K562 (cell line): Measurements from ENCODE around the gene JPH4. TPM values are rescaled to one million over a fixed set of nuclear protein-coding genes. Genes with fewer than 3 reads are reported as not detected.

Experiments
- ATAC-seq: fragments of 200-7000 bp; cut with Tn5 transposase; 3 replicates; pipeline ENCODE4 v1.9.1; 2020; ENCODE audit warnings: moderate library complexity
- BruUV-seq: library from RNA; stranded (reverse); fragments of 400-500 nt; replicated peaks from 2 replicates; lab custom pipeline; 2021; lab: Mats Ljungman, UMichigan
- CTCF ChIA-PET: fragments of 300-600 bp; formaldehyde crosslinking; extraction: SDS; loops from one replicate; lab custom pipeline; 2021; ENCODE audit warnings: low intra/inter-chr PET ratio; lab: Yijun Ruan, JAX
- POLR2A ChIA-PET: fragments of 300-600, 350-650 bp; sonication (Branson Sonifier 250); formaldehyde crosslinking; extraction: SDS; loops from one replicate; lab custom pipeline; 2021; ENCODE audit warnings: antibody characterized with exemption, inconsistent platforms; lab: Yijun Ruan, JAX
- DNase-seq, 4 experiments: peaks; one replicate each; pipeline versions ENCODE4 v3.0.0 to v3.0.0-alpha.2; 2011 to 2018; ENCODE audit warnings: low spot score in 3 of 4, mixed read lengths in 3 of 4; ENCODE audit errors: extremely low read depth in 1 of 4
- FAIRE-seq: peaks from 2 replicates; lab custom pipeline; 2011; peaks lifted over from hg19 to GRCh38; lab: Jason Lieb, UNC
- H2AFZ ChIP-seq: 2 replicates; pipeline ENCODE4 v1.6.0; 2011; ENCODE audit warnings: low read depth, low read length, control low read depth, inconsistent platforms
- H3K27ac ChIP-seq: fragments of 200-600 bp; 3 replicates; pipeline ENCODE4 v1.8.0; 2011; ENCODE audit warnings: low read depth, mild to moderate bottlenecking, control low read depth, inconsistent platforms, low read length, moderate library complexity, mixed read lengths; ENCODE audit errors: extremely low read depth
- H3K27me3 ChIP-seq, 2 experiments: fragments of 300-600 bp in 1 of 2; 2 replicates in 1 of 2; 3 replicates in 1 of 2; pipeline versions ENCODE4 v1.6.0 to v1.8.0; 2011; ENCODE audit warnings: inconsistent platforms in 2 of 2, low read length in 2 of 2, mild to moderate bottlenecking in 1 of 2, mixed read lengths in 1 of 2, moderate library complexity in 1 of 2; ENCODE audit not compliant: control insufficient read depth in 2 of 2, insufficient read depth in 2 of 2
- H3K36me3 ChIP-seq: fragments of 300-600 bp; 3 replicates; pipeline ENCODE4 v1.8.0; 2011; ENCODE audit warnings: mild to moderate bottlenecking, low read length, inconsistent platforms; ENCODE audit not compliant: control insufficient read depth, insufficient read depth
- H3K4me1 ChIP-seq, 2 experiments: fragments of 200-600 bp in 1 of 2; replicated peaks in 1 of 2; 2 replicates in 1 of 2; 3 replicates in 1 of 2; pipeline versions ENCODE4 v1.5.1 to v1.8.0; 2011; ENCODE audit warnings: inconsistent platforms in 2 of 2, low read length in 2 of 2, mild to moderate bottlenecking in 1 of 2, mixed read lengths in 1 of 2, moderate library complexity in 1 of 2; ENCODE audit not compliant: control insufficient read depth in 2 of 2, insufficient read depth in 2 of 2
- H3K4me2 ChIP-seq: 2 replicates; pipeline ENCODE4 v1.6.1; 2011; ENCODE audit warnings: low read length, control low read depth, inconsistent platforms, mixed read lengths; ENCODE audit not compliant: insufficient read depth
- H3K4me3 ChIP-seq: fragments of 200-600 bp; sonication (generic), shearing (Covaris generic); 2 replicates; pipeline ENCODE4 v1.5.1; 2016; ENCODE audit warnings: control low read depth, inconsistent platforms
- H3K79me2 ChIP-seq: fragments of 200-600 bp; 3 replicates; pipeline ENCODE4 v1.8.0; 2011; ENCODE audit warnings: low read length, inconsistent platforms; ENCODE audit not compliant: control insufficient read depth, insufficient read depth
- H3K9ac ChIP-seq, 2 experiments: 2 replicates each; pipeline versions ENCODE4 v1.6.0 to v1.6.1; 2011; ENCODE audit warnings: low read depth in 2 of 2, low read length in 2 of 2, control low read depth in 1 of 2, inconsistent platforms in 1 of 2, mild to moderate bottlenecking in 1 of 2, mixed read lengths in 1 of 2; ENCODE audit not compliant: insufficient read depth in 1 of 2
- H3K9me1 ChIP-seq: one replicate; pipeline ENCODE4 v1.6.0; 2011; ENCODE audit warnings: inconsistent platforms, mild to moderate bottlenecking, low read length, moderate library complexity; ENCODE audit not compliant: control insufficient read depth, insufficient read depth
- H3K9me3 ChIP-seq: replicated peaks from 2 replicates; pipeline ENCODE4 v1.5.1; 2011; ENCODE audit warnings: low read depth, low read length, inconsistent platforms; ENCODE audit not compliant: control insufficient read depth, insufficient read depth
- H4K20me1 ChIP-seq: replicated peaks from 2 replicates; pipeline ENCODE4 v1.6.1; 2011; ENCODE audit warnings: low read length, inconsistent platforms, mixed read lengths; ENCODE audit not compliant: control insufficient read depth, insufficient read depth
- CEBPG ChIP-seq, 3 experiments: fragments of 200-800 bp in 1 of 3; sonication (Bioruptor generic) in 1 of 3; sonication (generic) in 1 of 3; formaldehyde crosslinking in 1 of 3; IDR thresholded peaks in 2 of 3; conservative IDR thresholded peaks in 1 of 3; 2 replicates each; pipeline versions ENCODE4 v1.6.1 to v1.8.0; 2016 to 2022; ENCODE audit warnings: missing compliant biosample characterization in 2 of 3, missing genetic modification characterization in 2 of 3, mild to moderate bottlenecking in 1 of 3, missing genetic modification reagents in 1 of 3
- ILK ChIP-seq: fragments of 450-650 bp; IDR thresholded peaks from 2 replicates; pipeline ENCODE4 v1.6.1; 2016; ENCODE audit warnings: missing genetic modification characterization, low read depth, mild to moderate bottlenecking, missing compliant biosample characterization, moderate library complexity, borderline replicate concordance
- PCBP1 ChIP-seq: fragments of 200-400 bp; formaldehyde crosslinking; IDR thresholded peaks from 2 replicates; pipeline ENCODE4 v1.6.1; 2018; ENCODE audit warnings: mild to moderate bottlenecking, low read depth, low read length; ENCODE audit not compliant: poor library complexity, severe bottlenecking
- PHTF2 ChIP-seq: fragments of 250-450 bp; sonication (Bioruptor Pico); IDR thresholded peaks from 2 replicates; pipeline ENCODE4 v1.5.0; 2021; ENCODE audit warnings: mild to moderate bottlenecking
- U2AF2 ChIP-seq: fragments of 200-400 bp; formaldehyde crosslinking; optimal IDR thresholded peaks from 2 replicates; pipeline ENCODE3; 2017; ENCODE audit warnings: low read depth, mild to moderate bottlenecking, low read length
- ZNF561 ChIP-seq: fragments of 450-650 bp; formaldehyde crosslinking; conservative IDR thresholded peaks from 2 replicates; pipeline ENCODE4 v1.4.0; 2020; ENCODE audit warnings: mild to moderate bottlenecking, moderate library complexity
- WGBS: fragments of 100-300 bp; shearing (Covaris generic); methylation state at CpG from one replicate; pipeline ENCODE4 v1.1.6; 2016; ENCODE audit warnings: low coverage, mixed read lengths; ENCODE audit not compliant: insufficient coverage; ENCODE audit errors: missing lambda C conversion rate; 5-methylcytosine and 5-hydroxymethylcytosine counted together
- in situ Hi-C: fragments of 300-500 bp; cut with MboI; formaldehyde crosslinking; loops from 4 replicates; pipeline ENCODE4 v1.15.0; 2018; ENCODE audit warnings: inconsistent platforms, mixed read lengths
- intact Hi-C: fragments of 100-400 bp; cut with micrococcal nuclease; formaldehyde crosslinking; loops from 2 replicates; pipeline ENCODE4 v1.14.2; 2022
- polyA plus RNA-seq, 8 experiments: library from polyadenylated mRNA; depleted of rRNA in 4 of 8; stranded (reverse) in 5 of 8; unstranded in 3 of 8; fragments of >200 nt; fragmentation: Nextera tagmentation in 2 of 8; fragmentation: Illumina TruSeq in 1 of 8; extraction: Ambion mirVana in 2 of 8; extraction: Trizol in 1 of 8; gene quantifications; 2 replicates each; pipeline versions ENCODE4 v1.2.1 to v1.2.3, GENCODE V29; 2011 to 2014; ENCODE audit warnings: inconsistent platforms in 1 of 8, missing spikeins in 1 of 8
- total RNA-seq, 7 experiments: library from RNA; depleted of rRNA in 6 of 7; stranded (reverse); fragments of >200 nt in 6 of 7; fragmentation: Illumina TruSeq in 2 of 7; extraction: Trizol in 2 of 7; gene quantifications; 2 replicates each; pipeline versions ENCODE4 v1.2.1 to v1.2.3, GENCODE V29; 2011 to 2021; ENCODE audit warnings: low replicate concordance in 1 of 7
- TF ChIP-seq, protein P1 (sequence below): sonication (generic); formaldehyde crosslinking; IDR thresholded peaks from 2 replicates; pipeline ENCODE4 v1.8.0; 2022; ENCODE audit warnings: mild to moderate bottlenecking, missing genetic modification reagents
- TF ChIP-seq, protein P2 (sequence below): fragments of 450-650 bp; formaldehyde crosslinking; IDR thresholded peaks from 2 replicates; pipeline ENCODE4 v1.4.0; 2020; ENCODE audit warnings: mild to moderate bottlenecking, mixed read lengths
- TF ChIP-seq, protein P3 (sequence below), 2 experiments: fragments of 450-650 bp; IDR thresholded peaks; 2 replicates each; pipeline ENCODE4 v1.6.1; 2016

Gene JPH4
- total and polyA plus RNA-seq, 9 of the 15 experiments (the other 6 are each of a cell fraction or from before 2014, with no cell fraction given), result 0.04 to 0.13 (median 0.06) TPM; not detected in 5

- H3K27ac ChIP-seq, result no peak overlapping the region
- 27% methylated on average over 4 of the region's 4 CpGs for WGBS
- ChIA-PET CTCF (no interaction called here), POLR2A (interaction anchor here (0.6 to 0.8 kb wide), 4 partner anchors 10 to 574 kb away, joined by 3 to 6 read pairs (median 3); no protein-coding TSS in a partner anchor)
- H3K79me2 ChIP-seq, result no peaks in the 10 kb centered on the region
- no peaks in the 10 kb centered on the region for H3K27me3 ChIP-seq
- no peak for DNase-seq
- no peak for FAIRE-seq
- BruUV-seq, result no TSS peak
- no peaks in the 10 kb centered on the region; the same call in 1 of the 2 replicates for H3K9me3 ChIP-seq
- H3K4me1 ChIP-seq, result peaks cover 12 to 32% of the 10 kb centered on the region in 2 experiments; a peak in 4 of 5 replicates
- no peak overlapping the region for H3K4me3 ChIP-seq
- no peak overlapping the region for H2AFZ ChIP-seq
- H3K36me3 ChIP-seq, result no peaks in the 10 kb centered on the region
- H4K20me1 ChIP-seq, result no peaks in the 10 kb centered on the region
- intact Hi-C loops, result no loop called here
- no peak for TF ChIP-seq ILK (tag)
- TF ChIP-seq, all 486 proteins: peak for 0
- Histone ChIP-seq H3K4me2 (no peak overlapping the region; the same call in 1 of the 2 replicates), H3K9ac (no peak overlapping the region), H3K9me1 (no peaks in the 10 kb centered on the region)
- ATAC-seq, result no peak
- in situ Hi-C loops, result no loop called here
Observed at GRCh38 chr14:23572524-23572828, 6.1 kb downstream of the JPH4 start.

DNA sequence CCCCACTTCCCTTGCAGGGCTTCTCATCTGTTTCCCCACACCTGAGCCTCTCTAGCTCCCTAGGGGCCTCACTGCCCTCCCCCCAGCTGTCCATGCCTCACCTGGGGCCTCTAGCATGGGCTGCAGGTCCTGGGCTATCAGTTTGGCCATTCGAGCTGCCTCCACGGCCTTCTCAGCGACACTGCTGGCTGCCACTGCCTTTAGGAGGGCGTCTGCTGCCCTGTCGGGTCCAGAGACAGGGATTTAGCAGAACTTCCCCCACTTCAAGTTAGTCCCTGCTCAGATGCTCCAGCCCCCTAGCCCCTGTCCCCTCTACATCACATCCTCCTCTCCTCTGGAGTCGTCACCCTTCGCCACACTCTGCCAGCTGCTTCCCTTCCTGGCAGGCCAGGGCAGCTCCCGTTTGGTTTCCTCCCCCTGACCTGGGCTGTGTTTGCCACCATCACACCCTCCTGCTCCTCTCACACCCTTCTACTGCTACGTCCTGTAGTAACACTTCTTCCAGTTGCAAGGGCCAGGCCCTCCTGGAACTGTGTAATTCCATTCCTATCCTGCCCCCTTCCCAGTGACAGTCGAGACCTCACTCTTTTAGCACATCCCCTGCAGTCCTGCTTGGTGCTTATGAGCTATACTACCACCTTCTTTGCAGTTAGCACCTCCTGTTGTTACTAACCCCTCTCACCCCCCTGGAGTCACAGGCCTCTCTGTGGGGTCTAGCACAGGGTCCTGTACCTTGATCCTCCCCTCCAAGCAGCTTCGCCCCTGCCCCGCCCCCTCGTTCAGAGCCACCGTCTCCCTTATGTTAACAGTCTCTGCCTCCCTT lies 6.7 kb downstream of the JPH4 start:
- ChIA-PET CTCF (interaction anchor here (0.6 kb wide), 1 partner anchor 513 kb away, joined by 3 read pairs; no protein-coding TSS in a partner anchor), POLR2A (interaction anchor here (0.5 to 0.7 kb wide), 5 partner anchors 8 to 688 kb away, joined by 3 to 6 read pairs (median 3); no protein-coding TSS in a partner anchor)
- no peak for DNase-seq
- no peak overlapping the region for H3K4me2 ChIP-seq
- no TSS peak for BruUV-seq
- no peaks in the 10 kb centered on the region for H3K9me1 ChIP-seq
- no peak for ATAC-seq
- H3K36me3 ChIP-seq, result no peaks in the 10 kb centered on the region
- TF ChIP-seq, protein P1, sequence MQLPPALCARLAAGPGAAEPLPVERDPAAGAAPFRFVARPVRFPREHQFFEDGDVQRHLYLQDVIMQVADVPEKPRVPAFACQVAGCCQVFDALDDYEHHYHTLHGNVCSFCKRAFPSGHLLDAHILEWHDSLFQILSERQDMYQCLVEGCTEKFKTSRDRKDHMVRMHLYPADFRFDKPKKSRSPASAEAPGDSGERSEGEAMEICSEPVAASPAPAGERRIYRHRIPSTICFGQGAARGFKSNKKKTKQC, result no peak
- TF ChIP-seq, protein P2, sequence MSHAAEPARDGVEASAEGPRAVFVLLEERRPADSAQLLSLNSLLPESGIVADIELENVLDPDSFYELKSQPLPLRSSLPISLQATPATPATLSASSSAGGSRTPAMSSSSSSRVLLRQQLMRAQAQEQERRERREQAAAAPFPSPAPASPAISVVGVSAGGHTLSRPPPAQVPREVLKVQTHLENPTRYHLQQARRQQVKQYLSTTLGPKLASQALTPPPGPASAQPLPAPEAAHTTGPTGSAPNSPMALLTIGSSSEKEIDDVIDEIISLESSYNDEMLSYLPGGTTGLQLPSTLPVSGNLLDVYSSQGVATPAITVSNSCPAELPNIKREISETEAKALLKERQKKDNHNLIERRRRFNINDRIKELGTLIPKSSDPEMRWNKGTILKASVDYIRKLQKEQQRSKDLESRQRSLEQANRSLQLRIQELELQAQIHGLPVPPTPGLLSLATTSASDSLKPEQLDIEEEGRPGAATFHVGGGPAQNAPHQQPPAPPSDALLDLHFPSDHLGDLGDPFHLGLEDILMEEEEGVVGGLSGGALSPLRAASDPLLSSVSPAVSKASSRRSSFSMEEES, result no peak
- TF ChIP-seq U2AF2 (no peak), ZNF561 (CRISPR knock-in tag) (no peak), PCBP1 (no peak), PHTF2 (no peak), CEBPG (CRISPR knock-in tag; IDR thresholded peaks at IDR 0.05) (no peak), CEBPG (tag; conservative IDR thresholded peaks at IDR 0.05 in 1 of 2, IDR thresholded peaks at IDR 0.05 in 1 of 2) (no peak)
- TF ChIP-seq, protein P3, sequence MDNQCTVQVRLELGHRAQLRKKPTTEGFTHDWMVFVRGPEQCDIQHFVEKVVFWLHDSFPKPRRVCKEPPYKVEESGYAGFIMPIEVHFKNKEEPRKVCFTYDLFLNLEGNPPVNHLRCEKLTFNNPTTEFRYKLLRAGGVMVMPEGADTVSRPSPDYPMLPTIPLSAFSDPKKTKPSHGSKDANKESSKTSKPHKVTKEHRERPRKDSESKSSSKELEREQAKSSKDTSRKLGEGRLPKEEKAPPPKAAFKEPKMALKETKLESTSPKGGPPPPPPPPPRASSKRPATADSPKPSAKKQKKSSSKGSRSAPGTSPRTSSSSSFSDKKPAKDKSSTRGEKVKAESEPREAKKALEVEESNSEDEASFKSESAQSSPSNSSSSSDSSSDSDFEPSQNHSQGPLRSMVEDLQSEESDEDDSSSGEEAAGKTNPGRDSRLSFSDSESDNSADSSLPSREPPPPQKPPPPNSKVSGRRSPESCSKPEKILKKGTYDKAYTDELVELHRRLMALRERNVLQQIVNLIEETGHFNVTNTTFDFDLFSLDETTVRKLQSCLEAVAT (IDR thresholded peaks at IDR 0.05), result no peak
- WGBS, result 14% methylated on average over 4 of the region's 14 CpGs
- no peak overlapping the region for H3K4me3 ChIP-seq
- H3K4me1 ChIP-seq, result peaks cover 12 to 34% of the 10 kb centered on the region in 2 experiments; a peak in 4 of 5 replicates
- H3K27ac ChIP-seq, result no peak overlapping the region
- FAIRE-seq, result no peak
- intact Hi-C loops, result no loop called here
- H3K79me2 ChIP-seq, result peaks cover 3% of the 10 kb centered on the region; the same call in 2 of the 3 replicates
- H2AFZ ChIP-seq, result no peak overlapping the region
- H3K9ac ChIP-seq, result no peak overlapping the region
- H3K9me3 ChIP-seq, result no peaks in the 10 kb centered on the region; the same call in 1 of the 2 replicates
- in situ Hi-C loops, result no loop called here
- no peaks in the 10 kb centered on the region for H4K20me1 ChIP-seq
- H3K27me3 ChIP-seq, result no peaks in the 10 kb centered on the region
